Colonic mucosa (tissue), 4 donors: ENCODE measurements around the gene CNTRL. TPM values are rescaled to one million over a fixed set of nuclear protein-coding genes. Genes with fewer than 3 reads are reported as not detected.

Experiments
- DNase-seq: peaks from one replicate; pipeline ENCODE4 v3.0.0-alpha.2; 2020
- H3K27ac ChIP-seq: fragments of 200-600 bp; one replicate; pipeline ENCODE4 v1.8.0; 2021
- H3K27me3 ChIP-seq: fragments of 200-600 bp; one replicate; pipeline ENCODE4 v1.8.0; 2021
- H3K36me3 ChIP-seq: fragments of 200-600 bp; one replicate; pipeline ENCODE4 v1.8.0; 2021
- H3K4me1 ChIP-seq: fragments of 200-600 bp; one replicate; pipeline ENCODE4 v1.8.0; 2021; ENCODE audit warnings: mild to moderate bottlenecking
- H3K4me3 ChIP-seq: fragments of 200-600 bp; one replicate; pipeline ENCODE4 v1.8.0; 2021
- H3K9ac ChIP-seq, 2 donors: one replicate each; pipeline ENCODE4 v1.7.0; 2013; ENCODE audit warnings: control low read depth in 2 of 2, low read depth in 2 of 2, low read length in 2 of 2
- H3K9me3 ChIP-seq: fragments of 200-600 bp; one replicate; pipeline ENCODE4 v1.8.0; 2021
- CTCF ChIP-seq: fragments of 200-600 bp; IDR thresholded peaks from one replicate; pipeline ENCODE4 v1.8.0; 2022; ENCODE audit warnings: antibody characterized with exemption, mild to moderate bottlenecking
- intact Hi-C: fragments of 100-400 bp; cut with DNase I; formaldehyde crosslinking; loops from one replicate; pipeline ENCODE4 v1.14.1; 2022
- total RNA-seq, 2 donors: library from RNA; stranded (reverse); fragmentation: NEBNext Ultra II Directional in 1 of 2; extraction: Animal tissue kit (Norgen Biotek cat#: 25700) in 1 of 2; gene quantifications; one replicate each; pipeline ENCODE4 v1.2.1, GENCODE V29; 2021
- donor health status: healthy.
- donor health status: DM: no; HTN: no; CAD: no.
- donor health status: DM: no; HTN: no; CAD: no.

The CNTRL gene
- total RNA-seq, 2 donors from 2014 or later: 6.1 to 11.3 TPM

DNA sequence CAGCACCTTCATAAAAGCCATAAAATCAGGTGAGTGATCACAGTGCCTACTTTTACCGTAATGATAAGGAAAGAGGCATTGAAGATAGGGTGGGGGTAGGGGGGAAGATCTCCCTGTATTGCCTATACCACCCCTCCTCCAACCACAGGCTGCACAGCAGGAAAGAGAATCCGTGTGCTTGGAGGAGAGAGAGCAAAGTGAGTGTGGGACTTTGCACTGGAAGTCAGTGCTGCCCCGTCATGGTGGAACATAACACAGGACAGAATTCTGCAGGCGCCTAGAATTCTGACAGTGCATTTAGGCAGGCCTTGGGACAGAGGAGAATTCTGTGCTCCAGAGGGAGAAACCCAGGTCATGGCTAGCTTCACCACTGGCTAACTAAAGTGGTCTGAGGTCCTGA lies 21.2 kb upstream of the CNTRL start:
- Histone ChIP-seq H3K4me1 (no peaks in the 10 kb centered on the region), H3K9ac (no peak overlapping the region), H3K9me3 (no peaks in the 10 kb centered on the region), H3K27ac (no peak overlapping the region), H3K36me3 (no peaks in the 10 kb centered on the region), H3K27me3 (no peaks in the 10 kb centered on the region), H3K4me3 (no peak overlapping the region)
- TF ChIP-seq CTCF: no peak
- no peak for DNase-seq
- intact Hi-C loops: no loop called here

GRCh38 chr9:121055642-121056143 lies 19.1 kb upstream of the CNTRL start:
- Histone ChIP-seq H3K4me1 (no peaks in the 10 kb centered on the region), H3K27ac (no peak overlapping the region), H3K36me3 (no peaks in the 10 kb centered on the region), H3K9ac (no peak overlapping the region), H3K9me3 (no peaks in the 10 kb centered on the region), H3K27me3 (no peaks in the 10 kb centered on the region), H3K4me3 (no peak overlapping the region)
- no peak for DNase-seq
- intact Hi-C loops: loop anchor here (5.0 kb wide), 1 partner anchor 63 kb away; no protein-coding TSS in a partner anchor
- TF ChIP-seq CTCF: peak; percentile 40

- H3K27ac ChIP-seq: no peak overlapping the region
- no peak overlapping the region for H3K4me3 ChIP-seq
- no peaks in the 10 kb centered on the region for H3K36me3 ChIP-seq
- TF ChIP-seq CTCF: no peak
- DNase-seq: no peak
- intact Hi-C loops: loop anchor here (5.0 kb wide), 1 partner anchor 66 kb away; no protein-coding TSS in a partner anchor
- H3K27me3 ChIP-seq: no peaks in the 10 kb centered on the region
- no peaks in the 10 kb centered on the region for H3K9me3 ChIP-seq
- no peak overlapping the region for H3K9ac ChIP-seq
- no peaks in the 10 kb centered on the region for H3K4me1 ChIP-seq
Observed at GRCh38 chr9:121057821-121058220, 16.9 kb upstream of the CNTRL start.

GRCh38 chr9:121059513-121059912 lies 15.2 kb upstream of the CNTRL start:
- H3K27me3 ChIP-seq: no peaks in the 10 kb centered on the region
- no peak for TF ChIP-seq CTCF
- no peaks in the 10 kb centered on the region for H3K36me3 ChIP-seq

DNA sequence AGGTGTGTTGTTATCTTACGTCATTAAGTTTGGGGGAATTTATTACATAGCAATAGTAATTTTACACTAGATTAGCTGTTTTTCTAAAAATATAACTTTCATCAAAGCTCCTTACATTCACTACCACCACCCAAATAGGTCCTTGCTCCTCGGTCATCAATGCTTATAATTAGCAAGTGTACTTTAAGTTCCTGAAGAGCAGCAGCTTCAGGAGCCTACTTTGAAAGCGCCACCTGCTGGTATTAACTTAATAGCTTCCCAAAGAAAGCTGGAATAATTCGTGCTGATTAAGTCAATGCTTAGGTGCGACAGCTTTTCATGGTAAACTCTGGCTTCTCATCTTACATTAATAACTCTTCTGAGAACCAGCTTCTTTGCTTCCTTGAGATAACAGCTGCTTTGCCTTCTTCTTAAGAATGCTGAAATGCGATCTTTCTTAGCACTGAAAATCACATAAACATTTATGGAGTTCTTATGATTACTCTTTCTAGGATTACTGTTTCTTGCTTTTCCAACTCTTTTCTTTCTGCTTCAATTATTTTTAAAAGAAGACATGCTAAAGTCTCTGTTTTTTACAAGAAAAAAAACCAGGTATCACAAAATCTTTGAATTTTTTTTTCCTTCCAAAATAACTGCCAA lies 14.6 kb upstream of the CNTRL start:
- DNase-seq: peak; percentile 30
- intact Hi-C loops: loop anchor here (5.0 kb wide), 2 partner anchors 68 to 303 kb away; no protein-coding TSS in a partner anchor

More at GRCh38 chr9:121059513-121059912, 15.2 kb upstream of the CNTRL start:
- no peak overlapping the region for H3K4me3 ChIP-seq
- no peak for DNase-seq
- no peak overlapping the region for H3K27ac ChIP-seq
- H3K9ac ChIP-seq: no peak overlapping the region
- H3K9me3 ChIP-seq: no peaks in the 10 kb centered on the region
- intact Hi-C loops: loop anchor here (5.0 kb wide), 1 partner anchor 67 kb away; no protein-coding TSS in a partner anchor
- H3K4me1 ChIP-seq: no peaks in the 10 kb centered on the region

More for the DNA sequence above, 14.6 kb upstream of the CNTRL start:
- H3K4me1 ChIP-seq: no peaks in the 10 kb centered on the region
- no peak overlapping the region for H3K27ac ChIP-seq
- no peak overlapping the region for H3K9ac ChIP-seq
- H3K9me3 ChIP-seq: no peaks in the 10 kb centered on the region
- peak; percentile 65 for TF ChIP-seq CTCF
- H3K27me3 ChIP-seq: no peaks in the 10 kb centered on the region
- H3K36me3 ChIP-seq: no peaks in the 10 kb centered on the region
- no peak overlapping the region for H3K4me3 ChIP-seq
